Measurements from ENCODE around the gene GMPS. TPM values are rescaled to one million over a fixed set of nuclear protein-coding genes. Genes with fewer than 3 reads are reported as not detected.

The GMPS gene
- total and polyA plus RNA-seq, 10 of the 15 experiments (the other 5 are each of a cell fraction or from before 2014, with no cell fraction given): 33.2 to 143 (median 79.0) TPM

DNA sequence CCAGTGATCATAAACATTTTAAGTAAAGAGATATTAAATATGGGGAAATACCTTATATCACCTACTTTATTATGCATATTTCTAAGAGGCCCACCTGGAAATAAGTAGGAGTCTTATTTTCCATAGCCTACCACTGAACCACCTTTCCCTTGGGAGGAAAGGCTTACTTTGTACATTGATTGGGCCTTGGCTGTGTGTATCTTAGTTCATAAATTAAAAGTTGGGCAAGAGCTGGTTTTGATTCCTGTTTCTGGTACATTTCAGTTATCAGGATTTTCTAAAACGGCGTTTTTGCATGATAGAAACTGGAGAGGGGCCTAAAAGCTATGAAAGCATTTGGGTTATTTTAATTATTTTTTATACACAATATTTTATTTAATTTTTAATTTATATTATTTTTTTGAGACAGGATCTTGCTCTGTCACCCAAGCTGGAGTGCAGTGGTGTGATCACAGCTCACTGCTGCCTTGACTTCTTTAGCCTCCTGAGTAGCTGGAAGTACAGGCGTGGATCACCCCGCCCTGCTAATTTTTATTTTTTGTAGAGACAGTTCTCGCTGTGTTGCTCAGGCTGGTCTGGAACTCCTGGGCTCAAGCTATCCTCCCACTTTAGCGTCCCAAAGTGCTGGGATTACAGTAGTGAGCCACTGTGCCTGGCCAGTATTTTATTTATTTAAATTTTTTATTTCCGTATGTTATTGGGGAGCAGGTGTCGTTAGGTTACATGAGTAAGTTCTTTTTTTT, 2.6 kb downstream of the GMPS start:
- intact Hi-C loops (cut with micrococcal nuclease; ENCODE audit: unreplicated experiment): loop anchor here (5.0 to 10.0 kb wide), 4 partner anchors 66 to 1292 kb away; partner anchors contain the start of genes C3orf33 and CCNL1
- no TSS peak for BruUV-seq (replicated peaks)
- FAIRE-seq: no peak
- no peak for DNase-seq (ENCODE audit: low read depth, low spot score)
- CTCF ChIA-PET: interaction anchor here (0.8 to 1.4 kb wide), 4 partner anchors 9 to 67 kb away, joined by 3 to 7 read pairs (median 4); partner anchors contain the start of gene C3orf33
- SMC1A ChIA-PET (ENCODE audit: uncharacterized antibody, unreplicated experiment): interaction anchor here (0.9 to 2.3 kb wide), 10 partner anchors 9 to 104 kb away, joined by 3 to 11 read pairs (median 4); partner anchors contain the start of gene C3orf33
- peaks cover 73% of the 10 kb centered on the region for H3K79me2 ChIP-seq (ENCODE audit: control insufficient read depth, insufficient read depth, low read length)
- no peak for ATAC-seq
- peaks cover 2% of the 10 kb centered on the region; the same call in 1 of the 2 replicates for H4K20me1 ChIP-seq (ENCODE audit: control insufficient read depth, insufficient read depth)
- H3K36me3 ChIP-seq (ENCODE audit: control insufficient read depth in 2 of 2, insufficient read depth in 2 of 2, low read length in 1 of 2): no peaks in the 10 kb centered on the region; a peak in 1 of 4 replicates
- no peak overlapping the region for H2AFZ ChIP-seq (ENCODE audit: control insufficient read depth, low read depth, low read length)
- no peak overlapping the region for H3K9ac ChIP-seq (ENCODE audit: control insufficient read depth, insufficient read depth, low read length)
- POLR2A ChIA-PET: interaction anchor here (0.8 to 4.0 kb wide), 5 partner anchors 12 to 67 kb away, joined by 3 to 22 read pairs (median 5); partner anchors contain the start of genes C3orf33 and SLC33A1
- WGBS (ENCODE audit: insufficient coverage, insufficient replicate concordance, low lambda C conversion rate, missing lambda C conversion rate): 82% methylated on average over 8 of the region's 8 CpGs
- H3K27ac ChIP-seq (ENCODE audit: control insufficient read depth, insufficient read depth): no peak overlapping the region; the same call in 1 of the 2 replicates
- RAD21 ChIA-PET (ENCODE audit: unreplicated experiment): interaction anchor here (0.7 to 4.3 kb wide), 3 partner anchors 20 to 67 kb away, joined by 3 to 21 read pairs (median 7); partner anchors contain the start of genes C3orf33 and SLC33A1
- H3K9me3 ChIP-seq (replicated peaks; ENCODE audit: control insufficient read depth, insufficient read depth, low read length): no peaks in the 10 kb centered on the region; the same call in 2 of the 3 replicates
- peaks cover 2% of the 10 kb centered on the region for H3K4me1 ChIP-seq (ENCODE audit: control insufficient read depth, insufficient read depth, low read length)
- peak overlapping the region; percentile 5; the same call in 1 of the 2 replicates for H3K4me2 ChIP-seq (ENCODE audit: control insufficient read depth, insufficient read depth)
- in situ Hi-C loops (cut with MboI): no loop called here
- H3K4me3 ChIP-seq: 0 out of 2 replicates have a peak overlapping the region, but pooled peaks have one; percentile 10
- H3K27me3 ChIP-seq (replicated peaks in 1 of 2; ENCODE audit: control insufficient read depth in 2 of 2, insufficient read depth in 2 of 2, low read length in 1 of 2): no peaks in the 10 kb centered on the region
- TF ChIP-seq, protein P1, sequence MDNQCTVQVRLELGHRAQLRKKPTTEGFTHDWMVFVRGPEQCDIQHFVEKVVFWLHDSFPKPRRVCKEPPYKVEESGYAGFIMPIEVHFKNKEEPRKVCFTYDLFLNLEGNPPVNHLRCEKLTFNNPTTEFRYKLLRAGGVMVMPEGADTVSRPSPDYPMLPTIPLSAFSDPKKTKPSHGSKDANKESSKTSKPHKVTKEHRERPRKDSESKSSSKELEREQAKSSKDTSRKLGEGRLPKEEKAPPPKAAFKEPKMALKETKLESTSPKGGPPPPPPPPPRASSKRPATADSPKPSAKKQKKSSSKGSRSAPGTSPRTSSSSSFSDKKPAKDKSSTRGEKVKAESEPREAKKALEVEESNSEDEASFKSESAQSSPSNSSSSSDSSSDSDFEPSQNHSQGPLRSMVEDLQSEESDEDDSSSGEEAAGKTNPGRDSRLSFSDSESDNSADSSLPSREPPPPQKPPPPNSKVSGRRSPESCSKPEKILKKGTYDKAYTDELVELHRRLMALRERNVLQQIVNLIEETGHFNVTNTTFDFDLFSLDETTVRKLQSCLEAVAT (IDR thresholded peaks at IDR 0.05): no peak
- TF ChIP-seq ESRRA (IDR thresholded peaks at IDR 0.05; ENCODE audit: low read length): no peak

Measured in GM12878 (cell line).